Gastrocnemius medialis (tissue), 4 donors: ENCODE results near the gene IFT57. TPM values are rescaled to one million over a fixed set of nuclear protein-coding genes. Genes with fewer than 3 reads are reported as not detected.

Source experiments
- ATAC-seq, 2 donors: fragments of 150-250 bp; one replicate each; pipeline ENCODE4 v1.9.1; 2016
- DNase-seq, 2 donors: peaks; one replicate each; pipeline ENCODE4 v3.0.0-alpha.2; 2019
- H3K27ac ChIP-seq, 4 donors: fragments of 200-600 bp; sonication (generic); 1 replicate in 1 of 4; 2 replicates in 3 of 4; pipeline ENCODE4 v1.5.1; 2016 to 2018; ENCODE audit warnings: mild to moderate bottlenecking in 2 of 4, moderate library complexity in 1 of 4
- H3K27me3 ChIP-seq, 3 donors: fragments of 200-600 bp; sonication (generic) in 2 of 3; 1 replicate in 1 of 3; 2 replicates in 2 of 3; pipeline versions ENCODE4 v1.5.1 to v1.6.0; 2016 to 2019; ENCODE audit warnings: mild to moderate bottlenecking in 1 of 3, moderate library complexity in 1 of 3
- H3K36me3 ChIP-seq, 2 donors: fragments of 200-600 bp; sonication (generic) in 1 of 2; one replicate each; pipeline ENCODE4 v1.5.1; 2017 to 2018
- H3K4me1 ChIP-seq, 2 donors: fragments of 200-600 bp; sonication (generic) in 1 of 2; one replicate each; pipeline ENCODE4 v1.5.1; 2016 to 2017; ENCODE audit warnings: mild to moderate bottlenecking in 2 of 2
- H3K4me3 ChIP-seq, 4 donors: fragments of 200-600 bp; sonication (generic) in 3 of 4; 1 replicate in 1 of 4; 2 replicates in 3 of 4; pipeline ENCODE4 v1.5.1; 2016 to 2019; ENCODE audit warnings: mild to moderate bottlenecking in 2 of 4
- H3K9me3 ChIP-seq, 3 donors: fragments of 200-600 bp; sonication (generic) in 2 of 3; 1 replicate in 1 of 3; 2 replicates in 2 of 3; pipeline ENCODE4 v1.5.1; 2016 to 2019
- POLR2A ChIP-seq, 2 donors: fragments of 450-650 bp; IDR thresholded peaks; one replicate each; pipeline ENCODE4 v1.6.1; 2017; ENCODE audit warnings: antibody characterized with exemption in 2 of 2, mild to moderate bottlenecking in 2 of 2, moderate library complexity in 2 of 2
- in situ Hi-C, 4 donors: fragments of 200-750 bp; cut with MboI; loops; one replicate each; pipeline versions ENCODE4 v1.15.0 to v1.8.0; 2017; ENCODE audit warnings: low sequenced_read_pairs in 4 of 4
- intact Hi-C: fragments of 100-400 bp; cut with DNase I; formaldehyde crosslinking; loops from one replicate; pipeline ENCODE4 v1.15.1; 2023; ENCODE audit warnings: low total_unique reads
- total RNA-seq, 4 donors: library from RNA; depleted of rRNA; stranded (reverse); fragments of >200 nt; gene quantifications; one replicate each; pipeline versions ENCODE4 v1.1.0 to v1.2.3, GENCODE V29; 2016
- TF ChIP-seq, protein P1 (sequence below), 5 experiments: fragments of 450-650 bp in 3 of 5; fragments of 200-600 bp in 2 of 5; sonication (generic) in 2 of 5; IDR thresholded peaks in 4 of 5; conservative IDR thresholded peaks in 1 of 5; 1 replicate in 4 of 5; 2 replicates in 1 of 5; pipeline ENCODE4 v1.5.1; 2016 to 2019; ENCODE audit warnings: antibody characterized with exemption in 5 of 5, mild to moderate bottlenecking in 3 of 5, moderate library complexity in 3 of 5

The IFT57 gene
- total RNA-seq, 4 donors from 2014 or later = 7.2 to 18.5 (median 10.7) TPM

DNA sequence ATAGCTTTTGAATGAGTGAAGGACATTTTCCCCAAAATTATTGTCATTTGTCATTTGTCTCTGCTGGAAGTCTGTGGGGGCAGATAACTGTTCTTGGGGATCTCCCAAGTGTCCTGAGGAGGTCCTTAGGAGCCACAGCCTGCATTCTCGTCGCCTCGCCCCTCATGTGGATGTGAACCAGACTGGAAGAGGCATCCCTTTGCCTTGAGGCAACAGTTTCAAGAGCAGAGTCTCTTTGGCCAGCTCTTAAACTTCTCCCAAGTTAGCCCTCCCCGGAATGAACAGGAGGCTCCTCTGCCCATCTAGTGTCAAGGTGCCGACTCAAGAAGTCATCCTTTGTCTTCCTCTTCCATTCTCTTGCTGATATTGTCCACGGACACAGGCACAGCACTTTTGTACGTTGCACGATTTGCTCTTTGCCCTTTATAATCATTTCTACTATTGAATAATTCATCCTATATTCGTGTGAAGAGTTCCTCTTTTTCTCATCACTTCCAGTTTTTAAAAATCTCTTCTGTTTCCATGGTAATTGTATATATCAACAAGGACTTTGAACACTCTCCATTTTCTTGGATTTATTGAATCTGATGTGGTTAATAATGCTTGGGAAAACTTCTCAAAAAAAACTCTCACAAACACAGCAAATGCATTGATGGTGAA lies 90.6 kb downstream of the IFT57 start:
- in situ Hi-C loops = no loop called here
- H3K27ac ChIP-seq = peak overlapping the region in 2 of 4 donors; percentile 58 to 69
- ATAC-seq (no peak), DNase-seq (no peak)
- TF ChIP-seq, protein P1, sequence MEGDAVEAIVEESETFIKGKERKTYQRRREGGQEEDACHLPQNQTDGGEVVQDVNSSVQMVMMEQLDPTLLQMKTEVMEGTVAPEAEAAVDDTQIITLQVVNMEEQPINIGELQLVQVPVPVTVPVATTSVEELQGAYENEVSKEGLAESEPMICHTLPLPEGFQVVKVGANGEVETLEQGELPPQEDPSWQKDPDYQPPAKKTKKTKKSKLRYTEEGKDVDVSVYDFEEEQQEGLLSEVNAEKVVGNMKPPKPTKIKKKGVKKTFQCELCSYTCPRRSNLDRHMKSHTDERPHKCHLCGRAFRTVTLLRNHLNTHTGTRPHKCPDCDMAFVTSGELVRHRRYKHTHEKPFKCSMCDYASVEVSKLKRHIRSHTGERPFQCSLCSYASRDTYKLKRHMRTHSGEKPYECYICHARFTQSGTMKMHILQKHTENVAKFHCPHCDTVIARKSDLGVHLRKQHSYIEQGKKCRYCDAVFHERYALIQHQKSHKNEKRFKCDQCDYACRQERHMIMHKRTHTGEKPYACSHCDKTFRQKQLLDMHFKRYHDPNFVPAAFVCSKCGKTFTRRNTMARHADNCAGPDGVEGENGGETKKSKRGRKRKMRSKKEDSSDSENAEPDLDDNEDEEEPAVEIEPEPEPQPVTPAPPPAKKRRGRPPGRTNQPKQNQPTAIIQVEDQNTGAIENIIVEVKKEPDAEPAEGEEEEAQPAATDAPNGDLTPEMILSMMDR (IDR thresholded peaks at IDR 0.05 in 4 of 5, conservative IDR thresholded peaks at IDR 0.05 in 1 of 5) = no peak
- TF ChIP-seq POLR2A (IDR thresholded peaks at IDR 0.05) = no peak
- H3K4me3 ChIP-seq = no peak overlapping the region
- no peaks in the 10 kb centered on the region for H3K9me3 ChIP-seq
- no peaks in the 10 kb centered on the region for H3K36me3 ChIP-seq
- H3K4me1 ChIP-seq = peaks cover 5 to 13% of the 10 kb centered on the region in 2 donors
- H3K27me3 ChIP-seq = no peaks in the 10 kb centered on the region
- intact Hi-C loops = loop anchor here (2.0 to 5.0 kb wide), 3 partner anchors 41 to 1784 kb away; partner anchors contain the start of genes CD47 and IFT57

DNA sequence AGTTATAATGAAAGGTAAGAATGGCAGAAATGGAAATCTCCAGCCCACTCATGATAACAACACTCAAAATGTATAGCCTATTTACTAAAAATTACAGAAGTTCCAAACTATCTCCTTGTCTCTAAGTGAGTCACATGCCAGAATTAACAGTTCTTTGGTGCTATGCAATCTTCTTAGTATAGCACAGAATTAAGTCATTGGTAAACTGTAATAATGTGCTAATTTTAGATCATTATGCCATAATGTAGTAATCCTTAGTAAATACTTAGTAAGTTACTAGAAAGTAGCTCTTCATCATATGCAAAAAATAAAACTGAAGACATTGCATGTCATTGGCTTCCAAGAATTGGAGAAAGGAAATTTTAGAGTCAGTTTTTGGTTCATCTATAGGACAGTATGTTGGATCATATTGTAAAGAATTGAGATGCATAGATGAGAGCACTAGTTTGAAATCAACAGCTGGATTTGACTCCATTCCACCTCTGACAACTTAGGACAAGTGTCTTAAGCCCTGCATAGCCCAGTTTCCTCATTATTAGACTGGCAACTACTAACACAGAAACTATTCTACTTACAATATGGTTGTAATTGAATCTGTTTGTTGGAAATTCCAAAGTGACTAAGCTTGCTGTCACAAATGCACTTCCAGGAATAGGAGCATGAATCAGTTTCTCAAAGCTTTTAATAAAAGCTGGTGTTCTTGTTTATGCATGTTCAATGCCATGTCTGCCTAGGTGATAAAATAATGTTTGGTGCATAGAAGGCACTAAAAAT lies 91.3 kb downstream of the IFT57 start:
- peak overlapping the region in 3 of 4 donors; percentile 22 to 69 (median 58) for H3K27ac ChIP-seq

DNA sequence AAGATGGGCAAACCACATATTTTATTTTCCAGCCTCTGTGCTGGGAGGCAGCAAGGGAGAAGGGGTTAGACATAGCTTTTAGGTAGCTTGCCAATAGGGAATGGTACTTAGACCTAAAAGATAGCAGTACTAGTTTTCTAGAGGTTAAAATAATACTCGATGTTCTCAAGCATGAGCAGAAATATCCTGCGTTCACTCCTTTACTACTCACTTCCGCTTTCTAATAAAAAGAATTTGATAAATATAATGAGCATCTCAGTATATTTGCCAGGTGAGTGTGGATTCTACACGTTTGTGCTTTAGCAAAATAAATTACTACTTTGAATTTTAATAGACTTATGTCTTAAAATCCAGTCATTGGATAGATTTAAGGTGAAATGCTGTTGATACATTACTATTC lies 92.0 kb downstream of the IFT57 start:
- H3K36me3 ChIP-seq = no peaks in the 10 kb centered on the region
- H3K27me3 ChIP-seq = no peaks in the 10 kb centered on the region
- peaks cover 5 to 13% of the 10 kb centered on the region in 2 donors for H3K4me1 ChIP-seq
- DNase-seq = no peak
- TF ChIP-seq POLR2A (IDR thresholded peaks at IDR 0.05) = no peak
- TF ChIP-seq, protein P1 (IDR thresholded peaks at IDR 0.05 in 4 of 5, conservative IDR thresholded peaks at IDR 0.05 in 1 of 5) = no peak
- H3K9me3 ChIP-seq = no peaks in the 10 kb centered on the region
- ATAC-seq = no peak
- intact Hi-C loops (loop anchor here (2.0 to 5.0 kb wide), 3 partner anchors 39 to 1783 kb away; partner anchors contain the start of genes CD47 and IFT57), in situ Hi-C loops (no loop called here)
- H3K27ac ChIP-seq = peak overlapping the region in 2 of 4 donors; percentile 58 to 69
- no peak overlapping the region for H3K4me3 ChIP-seq

More for the DNA sequence above, 91.3 kb downstream of the IFT57 start:
- Histone ChIP-seq H3K9me3 (no peaks in the 10 kb centered on the region), H3K4me3 (no peak overlapping the region), H3K4me1 (peaks cover 5 to 13% of the 10 kb centered on the region in 2 donors), H3K27me3 (no peaks in the 10 kb centered on the region), H3K36me3 (no peaks in the 10 kb centered on the region)
- in situ Hi-C loops = no loop called here
- ATAC-seq (peak; percentile 91 to 96), DNase-seq (no peak)
- intact Hi-C loops = loop anchor here (2.0 to 5.0 kb wide), 3 partner anchors 40 to 1784 kb away; partner anchors contain the start of genes CD47 and IFT57
- no peak for TF ChIP-seq POLR2A (IDR thresholded peaks at IDR 0.05)
- TF ChIP-seq, protein P1 (IDR thresholded peaks at IDR 0.05 in 4 of 5, conservative IDR thresholded peaks at IDR 0.05 in 1 of 5) = no peak

DNA sequence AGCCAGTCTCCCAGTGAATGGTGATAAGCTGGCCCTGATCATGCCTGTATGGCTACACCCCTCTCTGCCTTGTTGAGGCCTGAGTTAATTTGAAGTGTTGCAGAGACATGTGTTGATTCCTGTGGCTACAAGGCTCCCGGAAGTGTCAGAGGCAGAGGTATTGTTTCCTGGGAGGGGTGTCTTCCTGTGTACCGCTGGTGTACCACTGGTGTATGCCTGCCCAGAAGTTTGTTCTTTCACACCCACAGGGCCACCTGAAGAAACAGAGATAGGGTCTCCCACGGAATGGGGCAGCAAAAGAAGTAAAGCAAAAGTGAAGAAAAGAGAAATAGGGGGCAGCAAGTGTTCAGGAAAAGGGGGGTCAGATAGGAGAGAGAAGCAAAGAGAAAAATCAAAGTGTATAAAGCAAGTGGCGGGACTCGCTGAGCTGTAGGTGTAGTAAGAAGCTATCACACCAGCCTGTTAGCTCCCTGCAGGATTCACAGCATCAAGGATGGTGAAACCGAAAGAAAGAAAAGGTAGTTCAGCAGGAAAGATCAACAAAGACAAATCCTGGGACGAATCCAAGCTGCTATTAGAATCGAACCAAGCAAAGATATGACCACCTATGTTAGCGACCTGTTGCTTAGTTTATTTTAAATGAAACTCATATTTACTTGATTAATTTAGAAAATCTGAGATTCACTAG lies 94.8 kb downstream of the IFT57 start:
- H3K27ac ChIP-seq = no peak overlapping the region
- ATAC-seq = no peak
- TF ChIP-seq, protein P1 (IDR thresholded peaks at IDR 0.05 in 4 of 5, conservative IDR thresholded peaks at IDR 0.05 in 1 of 5) = no peak
- TF ChIP-seq POLR2A (IDR thresholded peaks at IDR 0.05) = no peak

More for the DNA sequence above, 94.8 kb downstream of the IFT57 start:
- intact Hi-C loops (no loop called here), in situ Hi-C loops (no loop called here)
- no peaks in the 10 kb centered on the region for H3K27me3 ChIP-seq
- peaks cover 5 to 13% of the 10 kb centered on the region in 2 donors for H3K4me1 ChIP-seq
- H3K36me3 ChIP-seq = no peaks in the 10 kb centered on the region
- DNase-seq = no peak
- no peaks in the 10 kb centered on the region for H3K9me3 ChIP-seq
- no peak overlapping the region for H3K4me3 ChIP-seq
